Stimulated activated CD8-positive, alpha-beta memory T cell treated with anti-CD3 and anti-CD28 coated beads, Interleukin-7, amount 100 ng/mL, for 48 hours (primary cell): ENCODE measurements around the gene ZC2HC1C.

Source experiments
- DNase-seq, 2 donors: peaks; one replicate each; pipeline ENCODE4 v3.0.0-alpha.2; 2020; ENCODE audit warnings: low read depth in 1 of 2; ENCODE audit errors: extremely low read depth in 1 of 2

Gene ZC2HC1C

DNA sequence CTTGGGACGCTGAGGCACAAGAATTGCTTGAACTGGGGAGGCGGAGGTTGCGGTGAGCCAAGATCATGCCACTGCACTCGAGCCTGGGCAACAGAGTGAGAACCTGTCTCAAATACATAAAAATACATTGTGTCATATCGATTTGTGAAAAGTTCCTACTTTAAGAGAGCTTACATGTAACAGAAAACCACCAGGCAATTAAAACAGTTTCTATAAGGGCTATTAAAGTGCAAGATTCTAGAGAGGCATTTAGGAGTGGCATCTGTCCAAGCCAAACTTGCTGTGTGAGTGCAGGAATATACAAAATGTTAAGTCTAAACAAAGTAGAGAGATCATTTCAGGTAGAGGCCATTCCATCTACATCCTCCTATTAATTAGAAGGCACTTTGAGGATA is 59.2 kb downstream of the ZC2HC1C start:
- DNase-seq, result no peak
